Loucy (cell line): ENCODE data around the gene PFN1.

Experiments used
- H2AFZ ChIP-seq: fragments of 200-600 bp; sonication (generic); 2 replicates; pipeline ENCODE4 v1.6.0; 2016; ENCODE audit warnings: antibody characterized with exemption, mild to moderate bottlenecking, low read length, moderate library complexity
- H3F3A ChIP-seq: fragments of 200-600 bp; 2 replicates; pipeline ENCODE4 v1.6.0; 2016; ENCODE audit warnings: antibody characterized with exemption, low read depth, mild to moderate bottlenecking
- H3K27me3 ChIP-seq: fragments of 200-600 bp; sonication (generic); 2 replicates; pipeline ENCODE4 v1.6.1; 2014; ENCODE audit warnings: low read length, mild to moderate bottlenecking; ENCODE audit not compliant: insufficient read depth, poor library complexity, severe bottlenecking
- H3K36me3 ChIP-seq: fragments of 200-600 bp; sonication (generic); 2 replicates; pipeline ENCODE4 v1.6.1; 2016; ENCODE audit warnings: low read length; ENCODE audit not compliant: insufficient read depth
- H3K4me1 ChIP-seq: fragments of 200-600 bp; sonication (generic); 2 replicates; pipeline ENCODE4 v1.5.1; 2014; ENCODE audit warnings: low read length, mild to moderate bottlenecking; ENCODE audit not compliant: insufficient read depth, poor library complexity, severe bottlenecking
- H3K4me2 ChIP-seq: fragments of 200-600 bp; sonication (generic); 2 replicates; pipeline ENCODE4 v1.6.0; 2014; ENCODE audit warnings: antibody characterized with exemption, low read length, low read depth, mild to moderate bottlenecking; ENCODE audit not compliant: poor library complexity, severe bottlenecking
- H3K4me3 ChIP-seq: fragments of 200-600 bp; sonication (generic); 2 replicates; pipeline ENCODE4 v1.5.1; 2014; ENCODE audit warnings: low read length, mild to moderate bottlenecking, mixed read lengths; ENCODE audit not compliant: poor library complexity, severe bottlenecking
- H3K79me2 ChIP-seq: fragments of 200-600 bp; sonication (generic); 2 replicates; pipeline ENCODE4 v1.6.1; 2014; ENCODE audit warnings: low read length; ENCODE audit not compliant: insufficient read depth
- H3K9ac ChIP-seq: fragments of 200-600 bp; sonication (generic); 2 replicates; pipeline ENCODE4 v1.6.0; 2014; ENCODE audit warnings: mild to moderate bottlenecking, low read depth, low read length, moderate library complexity; ENCODE audit not compliant: poor library complexity, severe bottlenecking
- H3K9me2 ChIP-seq: fragments of 200-600 bp; sonication (generic); replicated peaks from 2 replicates; pipeline ENCODE4 v1.6.1; 2016; ENCODE audit warnings: low read depth, low read length, mixed read lengths
- H3K9me3 ChIP-seq: fragments of 200-600 bp; sonication (generic); 2 replicates; pipeline ENCODE4 v1.6.1; 2014; ENCODE audit warnings: mild to moderate bottlenecking, antibody characterized with exemption, low read length, low read depth; ENCODE audit not compliant: insufficient read depth
- H4K20me1 ChIP-seq: fragments of 200-600 bp; sonication (generic); 2 replicates; pipeline ENCODE4 v1.6.0; 2014; ENCODE audit warnings: antibody characterized with exemption, low read length, mild to moderate bottlenecking; ENCODE audit not compliant: insufficient read depth, poor library complexity, severe bottlenecking
- EZH2phosphoT487 ChIP-seq: fragments of 200-600 bp; IDR thresholded peaks from 2 replicates; pipeline ENCODE4 v1.6.1; 2018; ENCODE audit warnings: antibody characterized with exemption, mild to moderate bottlenecking, moderate library complexity, borderline replicate concordance
- TF ChIP-seq, protein P1 (sequence below): fragments of 200-600 bp; sonication (generic); conservative IDR thresholded peaks from 2 replicates; pipeline ENCODE4 v1.5.1; 2014; ENCODE audit warnings: mild to moderate bottlenecking, antibody characterized with exemption, low read length

Gene PFN1

DNA sequence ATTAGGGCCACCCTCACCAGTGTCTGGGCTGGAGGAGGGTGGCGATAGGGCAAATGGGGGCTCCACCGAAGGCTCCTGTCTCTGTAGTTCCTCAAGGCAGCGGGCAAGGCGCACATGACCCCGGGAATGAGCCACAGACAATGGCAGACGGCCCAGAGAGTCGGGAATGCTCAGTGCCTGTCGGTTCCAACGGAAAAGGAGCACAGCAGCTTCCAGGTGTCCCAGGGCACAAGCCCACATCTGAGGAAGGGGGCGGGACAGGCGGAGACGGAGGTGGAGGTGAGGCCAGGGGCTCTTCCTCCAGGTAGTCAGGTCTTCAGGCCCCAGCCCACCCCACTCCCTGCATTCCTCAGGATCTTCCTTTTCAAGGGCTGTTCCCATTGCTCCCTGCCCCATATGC lies 24.4 kb upstream of the PFN1 start:
- H3K79me2 ChIP-seq = peaks cover 18% of the 10 kb centered on the region
- H3K27me3 ChIP-seq = no peaks in the 10 kb centered on the region
- peaks cover 3% of the 10 kb centered on the region; the same call in 1 of the 2 replicates for H3K36me3 ChIP-seq
- no peak overlapping the region for H3K4me3 ChIP-seq
- H2AFZ ChIP-seq = no peak overlapping the region
- H3K9ac ChIP-seq = no peak overlapping the region
- no peaks in the 10 kb centered on the region for H3K9me3 ChIP-seq
- H3K9me2 ChIP-seq = no peaks in the 10 kb centered on the region
- H3F3A ChIP-seq = no peaks in the 10 kb centered on the region
- no peaks in the 10 kb centered on the region for H4K20me1 ChIP-seq
- H3K4me2 ChIP-seq = no peak overlapping the region
- peaks cover 21% of the 10 kb centered on the region for H3K4me1 ChIP-seq
- no peak for TF ChIP-seq EZH2phosphoT487
- TF ChIP-seq, protein P1, sequence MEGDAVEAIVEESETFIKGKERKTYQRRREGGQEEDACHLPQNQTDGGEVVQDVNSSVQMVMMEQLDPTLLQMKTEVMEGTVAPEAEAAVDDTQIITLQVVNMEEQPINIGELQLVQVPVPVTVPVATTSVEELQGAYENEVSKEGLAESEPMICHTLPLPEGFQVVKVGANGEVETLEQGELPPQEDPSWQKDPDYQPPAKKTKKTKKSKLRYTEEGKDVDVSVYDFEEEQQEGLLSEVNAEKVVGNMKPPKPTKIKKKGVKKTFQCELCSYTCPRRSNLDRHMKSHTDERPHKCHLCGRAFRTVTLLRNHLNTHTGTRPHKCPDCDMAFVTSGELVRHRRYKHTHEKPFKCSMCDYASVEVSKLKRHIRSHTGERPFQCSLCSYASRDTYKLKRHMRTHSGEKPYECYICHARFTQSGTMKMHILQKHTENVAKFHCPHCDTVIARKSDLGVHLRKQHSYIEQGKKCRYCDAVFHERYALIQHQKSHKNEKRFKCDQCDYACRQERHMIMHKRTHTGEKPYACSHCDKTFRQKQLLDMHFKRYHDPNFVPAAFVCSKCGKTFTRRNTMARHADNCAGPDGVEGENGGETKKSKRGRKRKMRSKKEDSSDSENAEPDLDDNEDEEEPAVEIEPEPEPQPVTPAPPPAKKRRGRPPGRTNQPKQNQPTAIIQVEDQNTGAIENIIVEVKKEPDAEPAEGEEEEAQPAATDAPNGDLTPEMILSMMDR = no peak

DNA sequence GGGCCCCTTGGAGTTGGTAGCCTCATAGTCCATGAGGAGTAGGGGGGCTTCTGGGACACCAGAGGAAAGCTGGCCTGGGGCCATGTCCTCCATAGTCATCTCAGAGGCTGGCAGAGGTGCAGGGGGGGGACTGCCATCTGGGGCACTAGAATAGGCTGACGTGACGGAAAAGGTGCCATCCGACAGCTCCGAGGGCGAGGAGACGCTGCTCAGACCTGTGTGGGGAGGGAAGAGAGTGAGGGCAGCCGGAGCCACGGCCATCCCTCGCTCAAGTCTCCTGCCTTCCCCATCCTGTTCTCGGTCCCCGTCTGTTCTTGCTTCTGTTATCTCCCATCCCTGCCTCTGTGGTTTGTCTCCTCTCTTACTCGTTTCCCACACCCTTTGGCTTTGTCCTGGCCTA lies 24.0 kb upstream of the PFN1 start:
- Histone ChIP-seq H3K9me2 (no peaks in the 10 kb centered on the region), H3K27me3 (no peaks in the 10 kb centered on the region), H4K20me1 (no peaks in the 10 kb centered on the region), H3K9me3 (no peaks in the 10 kb centered on the region), H3K4me1 (peaks cover 21% of the 10 kb centered on the region), H3K36me3 (peaks cover 3% of the 10 kb centered on the region; the same call in 1 of the 2 replicates), H2AFZ (no peak overlapping the region), H3K9ac (no peak overlapping the region), H3K4me3 (no peak overlapping the region), H3K4me2 (no peak overlapping the region), H3F3A (no peaks in the 10 kb centered on the region), H3K79me2 (peaks cover 18% of the 10 kb centered on the region)
- TF ChIP-seq, protein P1 = no peak
- no peak for TF ChIP-seq EZH2phosphoT487

DNA sequence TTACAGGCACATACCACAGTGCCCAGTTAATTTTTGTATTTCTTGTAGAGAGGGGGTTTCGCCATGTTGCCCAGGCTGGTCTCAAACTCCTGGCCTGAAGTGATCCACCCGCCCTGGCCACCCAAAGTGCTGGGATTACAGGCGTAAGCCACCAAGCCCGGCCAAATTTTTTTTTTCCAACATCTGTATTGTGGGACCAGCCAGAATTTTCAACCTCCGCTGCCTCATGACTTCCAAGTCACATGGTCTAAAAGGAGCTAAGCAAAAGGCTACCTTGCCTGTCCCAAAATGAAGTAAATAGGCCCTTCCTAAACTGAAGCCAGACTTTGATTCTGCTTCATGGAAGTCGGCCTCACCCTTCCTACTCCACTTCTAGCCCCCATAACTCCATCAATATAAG lies 23.5 kb upstream of the PFN1 start:
- Histone ChIP-seq H3K79me2 (peaks cover 19% of the 10 kb centered on the region), H3K4me2 (no peak overlapping the region), H4K20me1 (no peaks in the 10 kb centered on the region), H3K9me3 (no peaks in the 10 kb centered on the region), H3K36me3 (0 out of 2 replicates have a peak, but pooled peaks cover under 1% of the 10 kb centered on the region), H3F3A (no peaks in the 10 kb centered on the region), H3K9ac (no peak overlapping the region), H3K4me1 (peaks cover 21% of the 10 kb centered on the region), H2AFZ (no peak overlapping the region), H3K4me3 (no peak overlapping the region), H3K9me2 (no peaks in the 10 kb centered on the region), H3K27me3 (no peaks in the 10 kb centered on the region)
- no peak for TF ChIP-seq EZH2phosphoT487
- TF ChIP-seq, protein P1 = no peak
